Smooth muscle cell (in vitro differentiated cells): ENCODE data around the gene IVNS1ABP. TPM values are rescaled to one million over a fixed set of nuclear protein-coding genes. Genes with fewer than 3 reads are reported as not detected.
A peak's percentile ranks its signal among the peaks of the same experiment; 100 is the strongest.

Experiments
- DNase-seq: peaks from one replicate; lab custom pipeline; 2025; ENCODE audit not compliant: unreplicated experiment; lab: John Stamatoyannopoulos, UW
- H2AFZ ChIP-seq: fragments of 200-600 bp; sonication (generic); 2 replicates; pipeline ENCODE4 v1.6.0; 2016; ENCODE audit warnings: antibody characterized with exemption, low read depth, mild to moderate bottlenecking
- H3F3A ChIP-seq: fragments of 200-600 bp; sonication (generic); 2 replicates; pipeline ENCODE4 v1.6.0; 2017; ENCODE audit warnings: antibody characterized with exemption, low read depth
- H3K27ac ChIP-seq: fragments of 200-600 bp; sonication (generic); 2 replicates; pipeline ENCODE4 v1.5.1; 2016; ENCODE audit warnings: low read depth, mild to moderate bottlenecking
- H3K27me3 ChIP-seq: fragments of 200-600 bp; sonication (generic); 2 replicates; pipeline ENCODE4 v1.6.1; 2016; ENCODE audit warnings: low read depth, mild to moderate bottlenecking
- H3K36me3 ChIP-seq: fragments of 200-600 bp; sonication (generic); 2 replicates; pipeline ENCODE4 v1.5.1; 2016; ENCODE audit warnings: low read depth
- H3K4me1 ChIP-seq: fragments of 200-600 bp; sonication (generic); 2 replicates; pipeline ENCODE4 v1.5.1; 2016; ENCODE audit warnings: low read depth
- H3K4me2 ChIP-seq: fragments of 200-600 bp; sonication (generic); 2 replicates; pipeline ENCODE4 v1.6.0; 2016; ENCODE audit warnings: mild to moderate bottlenecking
- H3K4me3 ChIP-seq: fragments of 200-600 bp; sonication (generic); 2 replicates; pipeline ENCODE4 v1.5.1; 2016; ENCODE audit warnings: mild to moderate bottlenecking
- H3K79me2 ChIP-seq: fragments of 200-600 bp; sonication (generic); 2 replicates; pipeline ENCODE4 v1.6.0; 2016; ENCODE audit warnings: low read depth, mild to moderate bottlenecking
- H3K9ac ChIP-seq: fragments of 200-600 bp; sonication (generic); 2 replicates; pipeline ENCODE4 v1.6.0; 2016; ENCODE audit warnings: low read depth
- H3K9me3 ChIP-seq: fragments of 200-600 bp; sonication (generic); replicated peaks from 2 replicates; pipeline ENCODE4 v1.5.1; 2016; ENCODE audit warnings: low read depth
- H4K20me1 ChIP-seq: fragments of 200-600 bp; sonication (generic); 2 replicates; pipeline ENCODE4 v1.6.0; 2016; ENCODE audit warnings: low read depth
- CTCF ChIP-seq: fragments of 200-600 bp; sonication (generic); IDR thresholded peaks from 2 replicates; pipeline ENCODE4 v1.5.1; 2017; ENCODE audit warnings: borderline replicate concordance, mild to moderate bottlenecking, antibody characterized with exemption; ENCODE audit not compliant: insufficient read depth, poor library complexity, severe bottlenecking
- WGBS: methylation state at CpG from one replicate; pipeline ENCODE4 v1.1.7; 2016; ENCODE audit warnings: low lambda C conversion rate; 5-methylcytosine and 5-hydroxymethylcytosine counted together
- polyA plus RNA-seq: library from polyadenylated mRNA; unstranded; fragments of >200 nt; fragmentation: Nextera tagmentation; extraction: Ambion mirVana; gene quantifications from 2 replicates; pipeline ENCODE4 v1.2.1, GENCODE V29; 2016
- total RNA-seq: library from RNA; depleted of rRNA; stranded (reverse); fragments of >200 nt; gene quantifications from 2 replicates; pipeline ENCODE4 v1.2.3, GENCODE V29; 2014

IVNS1ABP gene
- total and polyA plus RNA-seq, 2 experiments from 2014 or later: 128 to 315 TPM

GRCh38 chr1:185295091-185295490 lies 22.0 kb downstream of the IVNS1ABP start:
- Histone ChIP-seq H3K79me2 (no peaks in the 10 kb centered on the region), H3K27ac (peak overlapping the region; percentile 20), H2AFZ (no peak overlapping the region), H3K36me3 (peaks cover 35% of the 10 kb centered on the region), H3K9ac (no peak overlapping the region), H3F3A (peaks cover 33% of the 10 kb centered on the region), H3K9me3 (no peaks in the 10 kb centered on the region), H3K4me3 (no peak overlapping the region), H3K27me3 (no peaks in the 10 kb centered on the region), H3K4me2 (no peak overlapping the region), H4K20me1 (peaks cover 6% of the 10 kb centered on the region), H3K4me1 (no peaks in the 10 kb centered on the region)
- TF ChIP-seq CTCF: no peak
- no peak for DNase-seq

GRCh38 chr1:185293967-185294542 lies 23.0 kb downstream of the IVNS1ABP start:
- WGBS: 96% methylated on average over 1 of the region's 1 CpG
- no peak for TF ChIP-seq CTCF
- H2AFZ ChIP-seq: no peak overlapping the region
- H3K4me2 ChIP-seq: no peak overlapping the region
- no peaks in the 10 kb centered on the region for H3K79me2 ChIP-seq
- H3K36me3 ChIP-seq: peaks cover 28% of the 10 kb centered on the region
- H4K20me1 ChIP-seq: peaks cover 6% of the 10 kb centered on the region
- H3K27ac ChIP-seq: no peak overlapping the region
- no peaks in the 10 kb centered on the region for H3K9me3 ChIP-seq
- peaks cover 33% of the 10 kb centered on the region for H3F3A ChIP-seq
- no peak overlapping the region for H3K9ac ChIP-seq
- no peaks in the 10 kb centered on the region for H3K27me3 ChIP-seq
- H3K4me1 ChIP-seq: no peaks in the 10 kb centered on the region
- no peak overlapping the region for H3K4me3 ChIP-seq
- DNase-seq: no peak

GRCh38 chr1:185292237-185292636 lies 24.8 kb downstream of the IVNS1ABP start:
- 93% methylated on average over 5 of the region's 5 CpGs for WGBS
- Histone ChIP-seq H3K27me3 (no peaks in the 10 kb centered on the region), H3F3A (peaks cover 26% of the 10 kb centered on the region), H3K36me3 (peaks cover 14% of the 10 kb centered on the region), H3K9me3 (no peaks in the 10 kb centered on the region), H3K27ac (no peak overlapping the region), H3K4me3 (no peak overlapping the region), H4K20me1 (no peaks in the 10 kb centered on the region), H2AFZ (no peak overlapping the region), H3K79me2 (no peaks in the 10 kb centered on the region), H3K9ac (no peak overlapping the region), H3K4me2 (no peak overlapping the region), H3K4me1 (no peaks in the 10 kb centered on the region)
- no peak for TF ChIP-seq CTCF
- DNase-seq: no peak

- H3K4me3 ChIP-seq: no peak overlapping the region
- no peak overlapping the region for H3K4me2 ChIP-seq
- no peaks in the 10 kb centered on the region for H4K20me1 ChIP-seq
- H3K4me1 ChIP-seq: no peaks in the 10 kb centered on the region
- no peak for DNase-seq
- WGBS: 65% methylated on average over 1 of the region's 1 CpG
- H3K9me3 ChIP-seq: no peaks in the 10 kb centered on the region
- no peak for TF ChIP-seq CTCF
- peaks cover 20% of the 10 kb centered on the region for H3F3A ChIP-seq
- H3K27ac ChIP-seq: no peak overlapping the region
- H3K36me3 ChIP-seq: peaks cover 11% of the 10 kb centered on the region
- no peaks in the 10 kb centered on the region for H3K79me2 ChIP-seq
- no peak overlapping the region for H3K9ac ChIP-seq
- H3K27me3 ChIP-seq: no peaks in the 10 kb centered on the region
- no peak overlapping the region for H2AFZ ChIP-seq
Measured at GRCh38 chr1:185291652-185292051, 25.4 kb downstream of the IVNS1ABP start.
